ENCODE measurements around the gene FMNL2. TPM values are rescaled to one million over a fixed set of nuclear protein-coding genes. Genes with fewer than 3 reads are reported as not detected.

The FMNL2 gene
- total RNA-seq, 1 experiment from 2014 or later: 43.1 TPM

GRCh38 chr2:152507907-152508306 is 172.9 kb downstream of the FMNL2 start:
- ChIA-PET CTCF (no interaction called here), POLR2A (ENCODE audit: low non-redundant PET) (no interaction called here)
- Histone ChIP-seq H3K9me3 (ENCODE audit: low read depth, low read length, poor library complexity, severe bottlenecking) (no peaks in the 10 kb centered on the region), H3K4me1 (ENCODE audit: insufficient read depth, low read length, poor library complexity, severe bottlenecking) (peaks cover 7% of the 10 kb centered on the region), H3K36me3 (ENCODE audit: insufficient read depth, low read length, poor library complexity, severe bottlenecking) (no peaks in the 10 kb centered on the region), H3K27ac (ENCODE audit: low read depth, low read length, poor library complexity, severe bottlenecking) (no peak overlapping the region), H3K27me3 (replicated peaks; ENCODE audit: insufficient read depth, low read depth, low read length, poor library complexity) (no peaks in the 10 kb centered on the region), H3K4me3 (ENCODE audit: low read depth, low read length, poor library complexity, severe bottlenecking) (no peak overlapping the region)
- no peak for DNase-seq (ENCODE audit: low spot score)
- BruUV-seq (replicated peaks): no TSS peak
- TF ChIP-seq EZH2 (IDR thresholded peaks at IDR 0.05; ENCODE audit: borderline replicate concordance, low read depth, low read length, poor library complexity, severe bottlenecking): no peak
- intact Hi-C loops (cut with micrococcal nuclease; ENCODE audit: unreplicated experiment): no loop called here

GRCh38 chr2:152508446-152508845 is 173.5 kb downstream of the FMNL2 start:
- H3K4me3 ChIP-seq (ENCODE audit: low read depth, low read length, poor library complexity, severe bottlenecking): no peak overlapping the region
- BruUV-seq (replicated peaks): no TSS peak
- POLR2A ChIA-PET (ENCODE audit: low non-redundant PET): no interaction called here
- H3K27me3 ChIP-seq (replicated peaks; ENCODE audit: insufficient read depth, low read depth, low read length, poor library complexity): no peaks in the 10 kb centered on the region
- H3K4me1 ChIP-seq (ENCODE audit: insufficient read depth, low read length, poor library complexity, severe bottlenecking): peaks cover 10% of the 10 kb centered on the region
- H3K27ac ChIP-seq (ENCODE audit: low read depth, low read length, poor library complexity, severe bottlenecking): no peak overlapping the region
- intact Hi-C loops (cut with micrococcal nuclease; ENCODE audit: unreplicated experiment): no loop called here
- peak; percentile 36 for DNase-seq (ENCODE audit: low spot score)
- no peaks in the 10 kb centered on the region for H3K36me3 ChIP-seq (ENCODE audit: insufficient read depth, low read length, poor library complexity, severe bottlenecking)
- TF ChIP-seq CTCF (conservative IDR thresholded peaks at IDR 0.05; ENCODE audit: low read depth, low read length) (no peak), EZH2 (IDR thresholded peaks at IDR 0.05; ENCODE audit: borderline replicate concordance, low read depth, low read length, poor library complexity, severe bottlenecking) (no peak)
- no peaks in the 10 kb centered on the region for H3K9me3 ChIP-seq (ENCODE audit: low read depth, low read length, poor library complexity, severe bottlenecking)
- CTCF ChIA-PET: no interaction called here

- BruUV-seq (replicated peaks): no TSS peak
- H3K27me3 ChIP-seq (replicated peaks; ENCODE audit: insufficient read depth, low read depth, low read length, poor library complexity): no peaks in the 10 kb centered on the region
- ChIA-PET POLR2A (ENCODE audit: low non-redundant PET) (no interaction called here), CTCF (no interaction called here)
- TF ChIP-seq EZH2 (IDR thresholded peaks at IDR 0.05; ENCODE audit: borderline replicate concordance, low read depth, low read length, poor library complexity, severe bottlenecking) (no peak), CTCF (conservative IDR thresholded peaks at IDR 0.05; ENCODE audit: low read depth, low read length) (no peak)
- peaks cover 19% of the 10 kb centered on the region for H3K4me1 ChIP-seq (ENCODE audit: insufficient read depth, low read length, poor library complexity, severe bottlenecking)
- no peak overlapping the region for H3K27ac ChIP-seq (ENCODE audit: low read depth, low read length, poor library complexity, severe bottlenecking)
- no peak overlapping the region for H3K4me3 ChIP-seq (ENCODE audit: low read depth, low read length, poor library complexity, severe bottlenecking)
- H3K36me3 ChIP-seq (ENCODE audit: insufficient read depth, low read length, poor library complexity, severe bottlenecking): no peaks in the 10 kb centered on the region
- H3K9me3 ChIP-seq (ENCODE audit: low read depth, low read length, poor library complexity, severe bottlenecking): no peaks in the 10 kb centered on the region
- intact Hi-C loops (cut with micrococcal nuclease; ENCODE audit: unreplicated experiment): no loop called here
- DNase-seq (ENCODE audit: low spot score): no peak
Observed at GRCh38 chr2:152509772-152510491, 175.0 kb downstream of the FMNL2 start.

- POLR2A ChIA-PET (ENCODE audit: low non-redundant PET): no interaction called here
- BruUV-seq (replicated peaks): no TSS peak
- CTCF ChIA-PET: no interaction called here
- no peaks in the 10 kb centered on the region for H3K27me3 ChIP-seq (replicated peaks; ENCODE audit: insufficient read depth, low read depth, low read length, poor library complexity)
- no peaks in the 10 kb centered on the region for H3K9me3 ChIP-seq (ENCODE audit: low read depth, low read length, poor library complexity, severe bottlenecking)
- no peak overlapping the region for H3K27ac ChIP-seq (ENCODE audit: low read depth, low read length, poor library complexity, severe bottlenecking)
- H3K36me3 ChIP-seq (ENCODE audit: insufficient read depth, low read length, poor library complexity, severe bottlenecking): no peaks in the 10 kb centered on the region
- intact Hi-C loops (cut with micrococcal nuclease; ENCODE audit: unreplicated experiment): no loop called here
- H3K4me1 ChIP-seq (ENCODE audit: insufficient read depth, low read length, poor library complexity, severe bottlenecking): peaks cover 24% of the 10 kb centered on the region
- H3K4me3 ChIP-seq (ENCODE audit: low read depth, low read length, poor library complexity, severe bottlenecking): no peak overlapping the region
- no peak for DNase-seq (ENCODE audit: low spot score)
- no peak for TF ChIP-seq EZH2 (IDR thresholded peaks at IDR 0.05; ENCODE audit: borderline replicate concordance, low read depth, low read length, poor library complexity, severe bottlenecking)
- TF ChIP-seq CTCF (conservative IDR thresholded peaks at IDR 0.05; ENCODE audit: low read depth, low read length): no peak
Observed at GRCh38 chr2:152510621-152511020, 175.6 kb downstream of the FMNL2 start.

Data from A673 (cell line).